HG03575 (cell line): ENCODE measurements around the gene ABHD11.

Source experiments
- ATAC-seq: cut with Tn5 transposase; IDR thresholded peaks from one replicate; pipeline ENCODE4 v1.9.1; 2021; ENCODE audit not compliant: unreplicated experiment, insufficient number of reproducible peaks, low FRiP score; ENCODE audit errors: extremely low read depth

The ABHD11 gene

DNA sequence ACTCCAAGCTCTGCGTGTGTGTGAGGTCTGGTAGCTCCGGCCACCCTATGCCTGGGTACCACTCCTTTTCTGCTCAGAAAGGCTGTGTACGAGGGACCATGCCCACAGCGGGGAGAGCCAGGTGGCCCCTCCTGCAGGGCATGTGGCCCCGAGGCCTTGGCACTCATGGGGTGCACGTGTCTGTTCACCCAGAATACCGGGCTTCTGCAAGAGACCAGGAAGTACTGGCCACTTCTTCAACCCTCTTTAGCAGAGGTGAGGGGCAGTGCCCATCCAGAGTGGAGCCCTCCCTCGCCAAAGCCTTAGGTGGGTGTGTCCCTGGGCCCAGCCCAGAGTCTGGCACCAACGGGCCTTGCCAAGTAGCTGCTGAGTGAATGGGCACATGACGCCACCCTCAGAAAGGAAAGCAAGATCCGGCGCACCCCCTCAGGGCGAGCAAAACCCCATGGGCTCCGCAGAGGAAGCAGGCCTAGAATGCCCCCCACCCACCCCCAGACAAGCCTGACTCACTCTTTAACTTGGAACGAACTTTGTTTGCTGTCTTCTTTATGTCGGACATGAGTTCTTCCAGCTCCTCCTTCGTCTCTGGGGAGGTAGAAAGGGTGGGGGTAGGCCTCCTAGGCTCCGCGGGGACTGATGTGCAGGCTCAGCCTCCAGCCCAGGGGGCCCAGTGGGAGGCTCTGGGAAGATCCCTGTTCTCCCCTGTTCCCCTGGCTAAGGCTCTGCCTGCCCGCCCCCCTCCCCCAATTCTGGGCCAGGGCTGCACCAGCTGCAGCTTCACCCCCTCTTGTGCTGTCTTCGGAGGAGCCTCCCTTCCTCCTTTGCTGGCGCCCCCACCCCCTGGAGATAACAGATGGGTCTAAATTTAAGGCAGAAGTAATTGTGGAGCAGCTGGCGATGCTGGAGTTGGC is 33.7 kb downstream of the ABHD11 start:
- ATAC-seq, result no peak

DNA sequence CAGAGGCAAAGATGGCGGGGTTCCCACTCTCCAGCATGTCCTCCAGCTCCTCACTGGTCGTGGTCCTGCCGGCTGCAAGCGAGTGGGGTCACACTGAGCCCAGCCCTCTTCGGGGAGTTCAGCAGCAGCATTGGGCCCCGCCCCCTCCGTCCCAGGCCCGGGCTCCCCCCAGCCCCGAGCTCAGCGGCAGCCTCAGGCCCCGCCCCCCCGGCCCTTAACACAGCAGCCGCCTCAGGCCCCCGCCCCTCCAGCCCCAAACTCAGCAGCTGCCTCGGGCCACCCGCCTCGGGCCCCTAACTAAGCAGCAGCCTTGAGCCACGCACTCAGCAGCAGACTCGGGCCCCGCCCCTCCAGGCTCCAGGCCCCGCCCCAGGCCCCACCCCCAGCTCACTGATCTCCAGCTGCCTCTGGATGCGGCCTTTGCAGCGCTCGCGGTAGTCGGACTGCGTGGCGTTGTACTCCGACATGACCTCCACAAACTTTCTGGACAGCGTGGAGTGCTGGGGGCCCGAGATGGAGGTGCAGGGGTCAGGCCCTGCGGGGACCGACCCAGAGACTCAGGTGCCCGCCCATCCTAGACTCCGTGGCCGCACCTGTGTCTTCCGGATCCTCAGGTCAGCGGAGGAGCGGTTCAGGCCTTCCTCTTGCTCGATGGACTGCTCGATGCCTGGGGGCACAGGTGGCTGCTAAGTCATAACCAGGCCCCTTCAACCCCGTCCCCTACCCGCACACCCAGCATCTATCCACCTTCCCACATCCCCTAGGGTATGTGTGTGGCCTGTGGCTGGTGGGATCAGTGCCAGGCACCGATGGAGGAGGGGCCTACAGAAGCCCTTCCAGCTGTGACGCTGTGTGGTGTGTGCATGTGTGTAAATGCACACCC is 34.6 kb downstream of the ABHD11 start:
- ATAC-seq, result no peak

GRCh38 chr7:73703225-73703624 is 35.4 kb downstream of the ABHD11 start:
- no peak for ATAC-seq

DNA sequence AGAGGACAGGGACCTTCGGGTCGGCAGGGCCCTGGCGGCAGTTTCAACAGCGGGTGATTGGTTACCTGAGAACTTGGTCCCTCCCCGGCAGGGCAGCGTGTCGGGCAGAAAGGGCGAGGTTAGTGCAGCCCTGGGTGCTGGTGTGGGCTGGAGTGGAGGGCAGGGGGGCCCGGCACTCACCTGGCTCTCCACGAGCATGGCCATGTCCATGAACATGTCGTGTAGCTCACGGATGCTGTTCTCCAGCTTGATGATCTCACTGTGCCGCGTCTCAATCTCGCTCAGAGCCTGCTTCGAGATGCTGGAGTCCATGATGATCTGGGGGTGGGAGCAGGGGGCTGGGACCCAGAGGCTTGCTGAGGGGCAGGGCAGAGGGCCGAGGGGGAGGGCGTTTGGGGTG is 35.9 kb downstream of the ABHD11 start:
- ATAC-seq, result no peak

DNA sequence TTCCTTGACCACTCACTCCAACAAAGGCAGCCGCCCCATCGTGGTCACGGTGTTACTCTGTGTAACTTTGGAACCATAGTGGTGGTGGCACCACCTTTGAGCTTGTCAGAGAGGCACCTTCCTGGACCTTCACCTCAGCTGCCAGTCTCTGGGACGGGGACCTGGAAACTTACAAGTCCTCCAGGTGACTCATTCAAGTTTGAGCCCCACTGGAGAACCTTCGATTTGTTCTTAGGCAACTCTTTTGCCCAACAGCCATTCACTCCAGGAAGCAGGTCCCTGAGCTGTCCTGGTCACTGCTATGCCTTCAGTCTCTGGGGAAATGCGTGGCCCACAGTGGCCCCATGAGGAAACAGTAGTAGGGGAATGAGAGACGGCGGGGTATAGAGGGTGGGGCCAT is 36.4 kb downstream of the ABHD11 start:
- ATAC-seq, result no peak

GRCh38 chr7:73701357-73701995 is 37.1 kb downstream of the ABHD11 start:
- no peak for ATAC-seq

DNA sequence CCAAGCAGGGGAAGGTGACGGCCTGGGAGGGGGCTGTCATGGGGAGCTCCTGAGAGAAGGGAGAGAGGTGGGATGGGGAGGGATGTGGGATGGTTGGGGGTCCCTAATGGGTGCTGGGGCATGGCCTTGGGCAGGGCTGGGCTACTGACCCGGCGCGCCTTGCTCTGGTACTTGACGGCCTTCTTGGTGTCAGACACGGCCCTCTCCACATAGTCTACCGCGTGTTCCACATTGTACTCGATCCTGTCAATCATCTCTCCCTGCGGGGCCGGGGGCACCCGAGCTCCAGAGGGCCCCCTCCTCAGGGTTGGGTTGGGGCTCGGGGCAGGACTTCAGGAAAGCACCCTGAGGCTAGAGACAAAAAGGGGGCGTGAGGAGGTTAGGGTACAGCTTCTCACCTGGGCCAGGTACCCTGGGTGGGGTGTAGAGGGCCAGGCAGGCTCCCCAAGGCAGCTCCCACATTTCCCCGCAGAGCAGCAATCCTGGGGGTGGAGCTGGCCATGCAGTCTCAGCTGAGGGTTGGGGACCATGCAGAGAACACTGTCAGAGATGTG is 37.9 kb downstream of the ABHD11 start:
- ATAC-seq, result no peak

DNA sequence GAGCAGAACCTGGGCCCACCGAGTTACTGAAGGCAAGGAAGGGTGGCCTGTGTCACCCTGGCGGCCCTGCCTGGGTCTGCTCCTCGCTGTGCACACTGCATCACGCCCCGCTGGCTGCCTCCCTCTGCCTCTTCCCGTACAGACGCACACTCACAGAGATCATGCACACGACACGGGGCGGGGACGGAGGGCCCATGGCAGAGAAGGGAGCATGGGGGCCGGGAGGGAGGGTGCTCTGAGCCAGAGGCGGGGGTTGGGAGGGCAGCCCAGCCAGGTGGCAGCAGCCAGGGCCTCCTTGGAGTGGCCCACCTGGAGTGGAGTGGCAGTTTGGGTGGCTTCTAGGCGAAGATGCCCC is 38.6 kb downstream of the ABHD11 start:
- no peak for ATAC-seq

- no peak for ATAC-seq
Measured at GRCh38 chr7:73699370-73700068, 39.1 kb downstream of the ABHD11 start.

GRCh38 chr7:73698410-73698809 is 40.2 kb downstream of the ABHD11 start:
- ATAC-seq, result no peak

DNA sequence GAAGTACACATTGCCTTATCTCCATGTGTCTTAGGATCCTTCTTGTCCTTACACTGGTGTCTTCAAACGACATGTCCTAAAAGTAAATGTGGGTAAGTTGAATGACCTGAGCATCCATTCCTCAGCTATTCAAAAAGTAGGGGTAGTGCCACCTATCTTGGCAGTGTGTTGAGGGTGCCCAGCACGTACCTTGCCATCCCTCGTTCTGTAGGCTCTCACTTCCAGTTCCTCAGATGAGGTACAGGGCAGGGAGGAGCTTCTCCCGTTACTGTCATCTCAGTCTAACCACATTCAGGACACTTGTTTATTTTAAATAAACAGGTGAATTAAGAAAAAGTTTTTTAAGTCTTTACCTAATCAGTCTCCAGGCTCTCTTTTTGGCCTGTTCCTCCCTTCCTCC is 42.2 kb downstream of the ABHD11 start:
- no peak for ATAC-seq

DNA sequence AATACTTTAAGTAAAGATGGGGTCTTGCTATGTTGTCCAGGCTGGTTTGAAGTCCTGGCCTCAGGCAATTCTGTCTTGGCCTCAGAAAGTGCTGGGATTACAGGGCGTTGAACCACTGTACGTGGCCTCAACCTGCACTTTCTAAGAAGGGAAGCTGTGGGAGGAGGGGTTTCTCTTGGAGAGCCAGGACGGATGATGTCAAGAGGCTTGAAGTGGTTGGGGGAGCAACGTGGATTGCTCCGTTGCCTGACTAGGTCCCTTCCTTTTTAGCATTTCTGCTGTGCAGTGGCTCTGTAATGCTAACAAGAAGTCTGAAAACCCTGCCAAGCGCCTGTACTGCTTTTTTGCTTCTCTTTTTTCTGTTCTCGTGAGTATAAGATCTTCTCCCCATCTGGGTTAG is 48.0 kb downstream of the ABHD11 start:
- no peak for ATAC-seq

DNA sequence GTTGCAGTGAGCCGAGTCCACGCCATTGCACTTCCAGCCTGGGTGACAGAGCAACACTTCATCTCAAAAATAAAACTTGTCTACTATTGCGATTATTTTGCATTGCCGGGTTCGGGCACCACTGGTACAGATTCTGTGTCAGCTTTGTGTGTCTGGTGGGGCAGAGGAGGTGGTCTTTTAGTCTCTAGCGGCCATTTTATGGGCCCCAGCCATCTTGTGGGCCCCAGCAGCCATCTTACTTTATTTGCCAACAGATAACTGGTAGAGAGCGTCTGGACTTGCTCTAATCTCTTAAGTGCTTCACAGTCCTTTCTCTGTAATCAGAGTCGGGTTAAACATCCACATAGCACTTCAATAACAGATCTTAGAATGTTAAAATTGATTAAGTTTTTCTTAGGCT is 50.3 kb downstream of the ABHD11 start:
- ATAC-seq, result no peak
